Hematopoietic multipotent progenitor cell (in vitro differentiated cells): ENCODE results near the gene VPS18. TPM values are rescaled to one million over a fixed set of nuclear protein-coding genes. Genes with fewer than 3 reads are reported as not detected.

Experiments
- DNase-seq, 3 donors: peaks; one replicate each; pipeline ENCODE4 v3.0.0-alpha.2; 2011 to 2015; ENCODE audit warnings: low read depth in 2 of 3, low spot score in 2 of 3
- total RNA-seq: library from RNA; depleted of rRNA; stranded (reverse); fragments of >200 nt; gene quantifications from one replicate; pipeline ENCODE4 v1.2.3, GENCODE V29; 2012

Gene VPS18
- total RNA-seq, 1 donor, result 47.4 TPM

GRCh38 chr15:40932649-40933516 is 38.6 kb downstream of the VPS18 start:
- no peak for DNase-seq

GRCh38 chr15:40933517-40933902 is 39.3 kb downstream of the VPS18 start:
- DNase-seq, result peak in 1 of 3 donors; percentile 14

GRCh38 chr15:40934457-40934856 is 40.2 kb downstream of the VPS18 start:
- DNase-seq, result no peak

GRCh38 chr15:40936234-40936708 is 42.0 kb downstream of the VPS18 start:
- no peak for DNase-seq

- no peak for DNase-seq
Measured at GRCh38 chr15:40936709-40937666, 42.7 kb downstream of the VPS18 start.

GRCh38 chr15:40937762-40938535 is 43.7 kb downstream of the VPS18 start:
- DNase-seq, result peak in 1 of 3 donors; percentile 40

- no peak for DNase-seq
Measured at GRCh38 chr15:40938536-40938870, 44.3 kb downstream of the VPS18 start.

- DNase-seq, result peak in 1 of 3 donors; percentile 26
Measured at GRCh38 chr15:40940296-40940801, 46.1 kb downstream of the VPS18 start.

GRCh38 chr15:40941068-40941527 is 46.8 kb downstream of the VPS18 start:
- DNase-seq, result no peak

- peak in 2 of 3 donors; percentile 64 to 75 for DNase-seq
Measured at GRCh38 chr15:40941528-40942336, 47.5 kb downstream of the VPS18 start.

GRCh38 chr15:40942337-40942854 is 48.1 kb downstream of the VPS18 start:
- DNase-seq, result peak in 1 of 3 donors; percentile 42

GRCh38 chr15:40942878-40943277 is 48.6 kb downstream of the VPS18 start:
- DNase-seq, result no peak

- DNase-seq, result no peak
Measured at GRCh38 chr15:40943764-40944365, 49.6 kb downstream of the VPS18 start.

- no peak for DNase-seq
Measured at GRCh38 chr15:40944510-40945296, 50.5 kb downstream of the VPS18 start.

GRCh38 chr15:40948706-40949473 is 54.6 kb downstream of the VPS18 start:
- DNase-seq, result no peak

- DNase-seq, result no peak
Measured at GRCh38 chr15:40949756-40950207, 55.5 kb downstream of the VPS18 start.

- DNase-seq, result no peak
Measured at GRCh38 chr15:40951764-40952163, 57.5 kb downstream of the VPS18 start.
